Measurements from ENCODE around the gene SUGCT. TPM values are rescaled to one million over a fixed set of nuclear protein-coding genes. Genes with fewer than 3 reads are reported as not detected.

The SUGCT gene
- total and polyA plus RNA-seq, 2 of the 8 experiments (the other 6 are each of a cell fraction or from before 2014, with no cell fraction given) = 2.8 to 5.4 TPM

GRCh38 chr7:40815022-40815421, 680.2 kb downstream of the SUGCT start:
- H2BK5ac ChIP-seq (ENCODE audit: low read depth, low read length) = no peak overlapping the region
- H3K4ac ChIP-seq (replicated peaks; ENCODE audit: insufficient read length, low read depth, low read length) = no peak overlapping the region
- no peaks in the 10 kb centered on the region for H3K23me2 ChIP-seq (ENCODE audit: low read depth, low read length)
- no peak overlapping the region for H2AFZ ChIP-seq (ENCODE audit: low read length)
- H4K5ac ChIP-seq (ENCODE audit: insufficient read length, low read depth, low read length) = no peak overlapping the region
- no peak overlapping the region for H3K56ac ChIP-seq (replicated peaks; ENCODE audit: insufficient read length, low read depth, low read length)
- H3K79me2 ChIP-seq (ENCODE audit: control insufficient read depth in 1 of 2, insufficient read depth in 2 of 2, low read length in 2 of 2) = no peaks in the 10 kb centered on the region
- H3K18ac ChIP-seq (ENCODE audit: extremely low read depth, low read length) = no peak overlapping the region
- no peaks in the 10 kb centered on the region for H3K27me3 ChIP-seq (replicated peaks in 1 of 4; ENCODE audit: control insufficient read depth in 3 of 4, extremely low read depth in 1 of 4, insufficient read depth in 3 of 4, low read length in 3 of 4)
- no peak overlapping the region for H4K8ac ChIP-seq (ENCODE audit: extremely low read depth, insufficient read depth, low read length)
- ChIA-PET CTCF (ENCODE audit: partially characterized antibody) (interaction anchor here (1.7 kb wide), 1 partner anchor 189 kb away, joined by 4 read pairs; no protein-coding TSS in a partner anchor), POLR2A (ENCODE audit: partially characterized antibody) (interaction anchor here (0.6 kb wide), 1 partner anchor 469 kb away, joined by 4 read pairs; no protein-coding TSS in a partner anchor)
- no peak overlapping the region for H4K91ac ChIP-seq (replicated peaks; ENCODE audit: insufficient read length, low read length)
- H3K27ac ChIP-seq (ENCODE audit: low read depth, low read length) = no peak overlapping the region
- no peaks in the 10 kb centered on the region for H4K20me1 ChIP-seq (replicated peaks in 1 of 2; ENCODE audit: control insufficient read depth in 1 of 2, insufficient read depth in 2 of 2, low read length in 2 of 2)
- H3K9ac ChIP-seq (replicated peaks in 1 of 4; ENCODE audit: extremely low read depth in 1 of 4, low read depth in 3 of 4, low read length in 3 of 4) = no peak overlapping the region
- no peak overlapping the region for H3K23ac ChIP-seq (ENCODE audit: insufficient read length)
- H3K4me2 ChIP-seq (ENCODE audit: insufficient read depth in 1 of 2, low read depth in 2 of 2, low read length in 2 of 2) = no peak overlapping the region
- TF ChIP-seq KDM5A (IDR thresholded peaks at IDR 0.05; ENCODE audit: low read length) = no peak
- H2AK5ac ChIP-seq (ENCODE audit: low read depth, low read length) = no peak overlapping the region
- WGBS, 2 experiments (ENCODE audit: extremely low coverage in 1 of 2, insufficient coverage in 1 of 2, insufficient read length in 1 of 2, insufficient replicate concordance in 2 of 2, low coverage in 1 of 2, low lambda C conversion rate in 2 of 2, missing lambda C conversion rate in 1 of 2) = 94% methylated on average over 2 of the region's 2 CpGs; no CpG with 5 or more reads in 1 of the 2 experiments
- H2BK12ac ChIP-seq (ENCODE audit: low read depth, low read length) = no peak overlapping the region
- no peaks in the 10 kb centered on the region for H3K4me1 ChIP-seq (replicated peaks in 1 of 4; ENCODE audit: control insufficient read depth in 3 of 4, insufficient read depth in 4 of 4, low read length in 3 of 4)
- H3K4me3 ChIP-seq (ENCODE audit: extremely low read depth in 1 of 4, insufficient read depth in 2 of 4, low read depth in 3 of 4, low read length in 4 of 4) = no peak overlapping the region
- H3K79me1 ChIP-seq (ENCODE audit: low read depth, low read length) = no peaks in the 10 kb centered on the region
- no peak overlapping the region for H2BK15ac ChIP-seq (ENCODE audit: low read length)
- FAIRE-seq = no peak
- no peaks in the 10 kb centered on the region for H3K36me3 ChIP-seq (ENCODE audit: control insufficient read depth in 2 of 4, insufficient read depth in 4 of 4, low read length in 3 of 4)
- no peak overlapping the region for H2BK20ac ChIP-seq (ENCODE audit: low read length)
- no peak overlapping the region for H2BK120ac ChIP-seq (replicated peaks; ENCODE audit: low read depth, low read length)
- no peak for DNase-seq (ENCODE audit: low read depth in 1 of 2, low spot score in 2 of 2)
- H3K14ac ChIP-seq (ENCODE audit: insufficient read length) = no peak overlapping the region
- H3K9me3 ChIP-seq (ENCODE audit: insufficient read depth in 2 of 2, low read depth in 1 of 2, low read length in 1 of 2) = peaks cover 0 to 3% of the 10 kb centered on the region in 2 experiments; a peak in 1 of 4 replicates
